ENCODE results near the gene KLF9.

GRCh38 chr9:70347046-70347445 lies 67.4 kb downstream of the KLF9 start:
- no peak for TF ChIP-seq CTCF (conservative IDR thresholded peaks at IDR 0.05)
- TF ChIP-seq EZH2 (IDR thresholded peaks at IDR 0.05; ENCODE audit: low read depth): no peak
